HG03196 (cell line): ENCODE measurements around the gene ZNF749.
"Not testable (repeated sequence)": the region's sequence is repeated elsewhere in the genome, so short reads cannot be mapped to it uniquely, and the experiment has no call there.

Source experiments
- ATAC-seq: cut with Tn5 transposase; IDR thresholded peaks from one replicate; pipeline ENCODE4 v1.9.1; 2021; ENCODE audit not compliant: unreplicated experiment

The ZNF749 gene

GRCh38 chr19:57465680-57466381 lies 30.7 kb downstream of the ZNF749 start:
- no peak for ATAC-seq

- ATAC-seq, result no peak
Measured at GRCh38 chr19:57466489-57466888, 31.4 kb downstream of the ZNF749 start.

GRCh38 chr19:57473646-57474045 lies 38.5 kb downstream of the ZNF749 start:
- ATAC-seq, result no peak

- peak; percentile 93 for ATAC-seq
Measured at GRCh38 chr19:57477191-57478008, 42.3 kb downstream of the ZNF749 start, which contains the start of gene ZNF772. ZNF772 (minus strand) TSS chr19:57477566; CDS start chr19:57477309, 257 bp downstream.

- peak; percentile 95 for ATAC-seq
Measured at GRCh38 chr19:57487477-57488298, 52.6 kb downstream of the ZNF749 start, which contains the start of gene ZNF419. ZNF419 (plus strand) TSS chr19:57487750; CDS start chr19:57487951, 201 bp downstream.

GRCh38 chr19:57488299-57488644 lies 53.1 kb downstream of the ZNF749 start:
- not testable (repeated sequence) for ATAC-seq
